ENCODE results near the gene CCDC148.

CCDC148 gene

GRCh38 chr2:158154596-158154995 is 302.0 kb downstream of the CCDC148 start:
- DNase-seq (ENCODE audit: low read depth): no peak

DNA sequence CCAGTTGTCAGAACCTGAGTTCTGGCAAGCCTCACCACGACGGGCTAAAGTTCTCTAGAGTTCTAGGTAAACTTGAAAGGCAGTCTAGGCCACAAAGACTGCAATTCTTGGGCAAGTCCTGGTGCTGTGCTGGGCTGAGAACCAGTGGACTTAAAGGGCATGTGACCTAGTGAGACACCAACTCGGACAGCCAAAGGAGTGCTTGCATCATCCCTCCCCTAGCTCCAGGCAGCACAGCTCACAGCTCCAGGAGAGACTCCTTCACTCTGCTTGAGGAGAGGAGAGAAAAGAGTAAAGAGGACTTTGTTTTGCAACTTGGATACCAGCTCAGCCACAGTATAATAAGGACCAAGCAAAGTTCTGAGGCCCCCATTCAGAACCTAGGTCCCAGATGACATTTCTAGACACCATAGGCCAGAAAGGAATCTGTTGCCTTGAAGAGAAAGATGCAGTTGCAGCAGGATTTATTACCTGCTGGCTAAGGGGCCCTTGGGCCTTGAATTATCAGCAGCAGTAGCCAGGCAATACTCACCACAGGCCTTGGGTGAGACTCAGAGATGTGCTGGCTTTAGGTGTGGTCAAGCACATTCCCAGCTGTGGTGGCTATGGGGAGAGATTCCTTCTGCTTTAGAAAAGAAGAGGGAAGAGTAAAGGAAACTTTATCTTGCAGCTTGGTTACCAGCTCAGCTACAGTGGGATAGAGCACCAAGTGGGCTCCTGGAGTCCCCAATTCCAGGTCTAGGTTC is 303.1 kb downstream of the CCDC148 start:
- DNase-seq (ENCODE audit: low read depth): no peak

DNA sequence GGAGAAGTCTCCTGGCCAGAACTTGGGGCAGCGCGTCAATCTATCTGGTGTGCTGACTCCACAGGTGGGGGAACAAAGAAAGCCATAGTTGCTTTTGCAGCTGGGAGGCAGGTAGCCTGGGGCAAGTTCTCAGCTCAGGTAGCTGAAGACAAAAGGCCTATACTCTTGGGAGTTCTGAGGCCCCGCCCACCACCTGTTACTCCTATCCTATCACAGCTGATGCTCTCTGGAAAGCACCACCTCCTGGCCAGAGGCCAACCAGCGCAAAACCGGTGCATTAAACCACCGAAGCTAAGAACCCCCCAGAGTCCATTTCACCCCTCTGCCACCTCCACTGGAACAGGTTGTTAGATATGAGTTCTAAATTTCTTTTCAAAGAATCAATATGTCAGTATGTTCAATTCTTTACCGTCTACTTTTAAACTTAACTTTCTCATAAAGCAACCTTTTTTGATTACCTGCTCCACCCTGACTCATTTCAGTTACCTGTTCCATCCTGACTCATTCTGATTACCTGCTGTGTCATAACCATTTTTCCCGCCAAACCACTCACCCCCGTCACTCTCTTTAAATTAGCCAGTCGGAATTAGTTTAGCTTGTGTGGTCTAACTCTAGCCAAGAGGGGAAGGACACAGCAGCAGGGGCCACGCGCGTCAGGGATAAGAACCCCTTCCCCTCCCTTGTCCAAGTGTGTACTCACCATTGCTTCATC is 311.5 kb downstream of the CCDC148 start:
- DNase-seq (ENCODE audit: low read depth): no peak

- no peak for DNase-seq (ENCODE audit: low read depth)
Measured at GRCh38 chr2:158143703-158144360, 312.7 kb downstream of the CCDC148 start.

- DNase-seq (ENCODE audit: low read depth): no peak
Measured at GRCh38 chr2:158142568-158143332, 313.8 kb downstream of the CCDC148 start.

DNA sequence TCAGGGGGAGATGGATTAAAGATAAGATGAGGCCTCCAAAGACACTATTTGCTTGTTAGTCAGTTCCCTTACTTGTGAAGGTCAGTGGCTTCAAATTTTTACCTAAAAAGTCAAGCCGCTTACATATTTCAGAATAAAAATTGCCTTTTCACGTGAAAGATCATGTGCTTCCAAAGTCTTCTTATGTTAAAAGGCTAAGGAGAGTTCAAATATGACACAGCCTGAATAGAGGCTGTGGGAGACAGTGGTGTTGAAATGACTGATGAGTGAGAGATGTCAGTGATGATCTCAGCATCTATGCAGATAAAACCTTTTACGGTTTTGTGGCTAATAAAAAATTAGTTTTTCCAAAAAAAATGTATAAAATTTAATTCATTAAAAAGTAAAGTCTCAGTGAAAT is 314.4 kb downstream of the CCDC148 start:
- DNase-seq (ENCODE audit: low read depth): no peak

DNA sequence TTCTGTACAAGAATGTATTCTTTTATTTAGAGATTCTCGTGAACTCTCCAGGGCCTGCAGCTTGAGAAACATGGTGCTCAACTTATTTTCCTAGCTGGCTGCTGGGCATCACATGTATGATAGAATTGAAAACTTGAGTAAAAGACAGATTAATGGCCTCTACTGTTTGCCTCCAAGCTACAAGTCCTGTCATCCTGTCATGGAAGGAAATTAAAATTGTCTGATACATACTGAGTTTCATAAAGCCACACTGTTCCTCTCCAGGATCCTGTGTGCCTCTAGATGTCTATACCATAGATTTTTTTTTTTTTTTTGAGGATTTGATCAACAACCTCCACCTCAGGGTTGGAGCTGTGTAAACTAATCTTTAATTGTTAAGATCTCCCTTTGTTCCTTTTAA is 316.4 kb downstream of the CCDC148 start:
- no peak for DNase-seq (ENCODE audit: low read depth)

DNA sequence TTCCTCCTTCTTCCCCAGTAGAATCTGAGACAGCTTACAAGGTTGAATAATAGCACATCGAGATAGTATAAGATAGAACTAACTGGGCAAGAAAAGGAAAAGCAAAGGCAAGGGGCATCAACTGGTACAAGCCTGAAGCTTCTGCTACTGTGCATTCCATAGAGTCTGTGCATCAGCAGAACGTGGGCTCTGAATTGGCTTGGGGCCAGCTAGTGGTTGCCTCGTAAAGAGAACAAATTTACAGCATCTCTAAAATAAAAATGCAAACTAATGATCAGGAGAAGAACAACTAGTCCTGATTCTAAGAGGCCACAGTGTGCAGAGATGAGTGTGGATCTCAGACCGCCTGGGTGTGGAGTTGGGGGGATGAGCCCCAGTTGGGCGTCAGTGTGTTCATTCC is 318.3 kb downstream of the CCDC148 start:
- no peak for DNase-seq (ENCODE audit: low read depth)

DNA sequence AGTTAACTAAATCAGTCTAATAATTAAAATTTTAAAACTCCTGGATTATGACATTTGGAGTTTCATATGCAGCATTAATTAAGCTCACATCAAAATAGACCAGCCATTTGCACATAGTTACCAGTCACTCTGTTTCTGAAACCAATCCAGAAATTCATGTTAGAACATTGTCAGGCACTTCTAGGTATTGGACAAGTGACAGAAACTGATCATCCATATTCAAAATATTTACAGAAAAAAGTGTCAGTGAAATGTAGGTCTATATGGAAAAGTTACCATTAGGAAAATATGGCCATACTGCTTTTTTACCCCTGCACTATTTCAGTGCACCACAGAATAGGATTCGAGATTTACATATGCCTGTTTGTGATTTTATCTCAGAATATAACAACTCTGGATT is 321.5 kb downstream of the CCDC148 start:
- DNase-seq (ENCODE audit: low read depth): no peak

- DNase-seq (ENCODE audit: low read depth): no peak
Measured at GRCh38 chr2:158134655-158135054, 321.9 kb downstream of the CCDC148 start.

DNA sequence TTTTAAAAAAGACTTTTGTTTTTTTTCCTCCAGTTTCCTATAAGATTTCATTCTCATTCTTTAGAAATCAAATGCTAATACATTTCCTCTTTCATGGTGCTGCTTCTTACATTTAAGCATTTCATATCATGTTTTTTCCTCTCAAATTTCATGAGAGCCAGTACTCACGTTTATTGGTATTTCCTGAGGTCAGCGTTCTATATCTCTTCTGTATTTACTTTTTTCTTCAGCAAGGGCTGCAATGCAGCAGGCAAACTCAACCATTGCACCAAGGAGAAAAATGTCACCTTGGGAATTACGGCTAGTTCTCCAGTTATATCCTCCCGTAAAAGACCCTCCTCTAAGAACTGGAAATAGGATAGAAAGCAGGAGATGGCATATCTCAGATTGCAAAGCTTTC is 322.5 kb downstream of the CCDC148 start:
- DNase-seq (ENCODE audit: low read depth): no peak

- no peak for DNase-seq (ENCODE audit: low read depth)
Measured at GRCh38 chr2:158131919-158132566, 324.5 kb downstream of the CCDC148 start.

GRCh38 chr2:158131483-158131912 is 325.1 kb downstream of the CCDC148 start:
- no peak for DNase-seq (ENCODE audit: low read depth)

- no peak for DNase-seq (ENCODE audit: low read depth)
Measured at GRCh38 chr2:158130832-158131473, 325.6 kb downstream of the CCDC148 start.

DNA sequence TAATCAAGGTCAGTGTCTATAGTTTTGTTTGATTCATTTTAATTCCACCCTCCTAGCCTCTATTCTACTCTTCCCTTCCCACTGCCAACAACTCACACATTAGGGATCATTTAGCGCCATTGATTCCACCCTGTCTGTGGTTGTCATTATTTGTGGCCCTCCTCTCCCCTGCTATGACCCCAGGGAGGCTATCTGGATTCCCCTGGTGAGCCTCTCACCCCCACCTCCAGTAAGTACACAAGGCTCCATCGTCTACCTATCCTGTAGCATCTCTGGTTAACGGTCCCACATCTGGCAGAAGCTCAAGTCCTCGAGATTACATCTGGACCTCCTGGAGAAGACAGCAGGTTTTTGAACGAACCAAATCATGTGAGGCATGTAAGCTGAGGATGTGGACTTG is 327.5 kb downstream of the CCDC148 start:
- DNase-seq (ENCODE audit: low read depth): no peak

- no peak for DNase-seq (ENCODE audit: low read depth)
Measured at GRCh38 chr2:158128168-158128973, 328.2 kb downstream of the CCDC148 start.

DNA sequence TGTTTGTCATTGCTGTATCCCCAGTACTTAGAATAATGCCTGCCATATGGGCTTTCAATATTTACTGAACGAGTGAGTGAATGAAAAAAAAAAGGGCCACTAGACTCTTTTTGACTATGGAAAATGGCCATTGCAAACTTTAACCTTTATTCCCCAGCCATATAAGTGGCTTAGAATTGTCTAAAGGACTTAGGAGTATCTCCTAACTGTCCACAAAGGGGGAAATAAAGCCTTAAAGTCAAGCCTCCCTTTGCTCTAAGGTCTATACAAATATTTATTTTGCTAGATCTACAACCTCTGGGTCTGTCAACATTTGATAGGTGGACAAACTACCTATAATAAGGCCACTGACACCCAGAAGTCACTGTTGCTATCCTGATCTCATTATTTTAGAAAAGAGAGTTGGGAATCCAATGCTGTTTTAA is 329.2 kb downstream of the CCDC148 start:
- no peak for DNase-seq (ENCODE audit: low read depth)

GRCh38 chr2:158125756-158126498 is 330.6 kb downstream of the CCDC148 start:
- no peak for DNase-seq (ENCODE audit: low read depth)

GRCh38 chr2:158124896-158125295 is 331.7 kb downstream of the CCDC148 start:
- no peak for DNase-seq (ENCODE audit: low read depth)

Measured in GM04504 (cell line).